PFSK-1 (cell line): ENCODE results near the gene RNF7.

Experiments
- FOXP2 ChIP-seq: optimal IDR thresholded peaks from 2 replicates; pipeline ENCODE3; 2011; ENCODE audit warnings: borderline replicate concordance, control low read depth, inconsistent platforms; ENCODE audit not compliant: insufficient read depth; ENCODE audit errors: extremely low read length, extremely low read depth
- POLR2AphosphoS5 ChIP-seq: IDR thresholded peaks from 2 replicates; pipeline ENCODE4 v1.6.1; 2012; ENCODE audit warnings: low read depth, mild to moderate bottlenecking, control low read depth, low read length, moderate library complexity
- SIN3A ChIP-seq: IDR thresholded peaks from 2 replicates; pipeline ENCODE4 v1.6.1; 2012; ENCODE audit warnings: mild to moderate bottlenecking, low read length, moderate library complexity, borderline replicate concordance; ENCODE audit not compliant: insufficient read depth
- TAF1 ChIP-seq: IDR thresholded peaks from 2 replicates; pipeline ENCODE4 v1.6.1; 2012; ENCODE audit warnings: low read length, control low read depth, borderline replicate concordance; ENCODE audit not compliant: insufficient read depth
- TF ChIP-seq, protein P1 (sequence below), 2 experiments: IDR thresholded peaks; 2 replicates each; pipeline versions ENCODE4 v1.6.1 to v1.8.0; 2011 to 2012; ENCODE audit warnings: low read depth in 2 of 2, low read length in 2 of 2, control low read depth in 1 of 2, inconsistent platforms in 1 of 2, mild to moderate bottlenecking in 1 of 2, moderate library complexity in 1 of 2; ENCODE audit not compliant: insufficient read depth in 1 of 2

The RNF7 gene

DNA sequence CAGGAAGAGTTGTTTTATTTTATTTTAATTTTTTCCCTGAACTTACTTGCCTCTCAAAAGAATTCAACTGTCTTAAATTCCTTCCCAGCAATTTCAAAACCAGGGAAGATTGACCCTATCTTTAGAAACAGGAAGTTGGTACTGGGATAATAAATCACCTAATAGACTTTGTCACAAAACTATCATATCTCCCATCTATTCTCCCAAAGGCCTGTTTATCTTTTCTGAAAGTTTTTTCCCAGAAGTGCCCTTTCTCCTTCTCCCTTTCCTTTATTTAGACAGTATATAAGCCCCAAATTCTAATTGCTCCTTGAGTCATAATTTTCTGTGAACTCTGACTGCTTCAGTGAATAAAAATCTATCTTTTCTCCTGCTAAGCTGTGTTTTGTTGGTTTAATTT, 2.9 kb upstream of the RNF7 start:
- TF ChIP-seq, protein P1, sequence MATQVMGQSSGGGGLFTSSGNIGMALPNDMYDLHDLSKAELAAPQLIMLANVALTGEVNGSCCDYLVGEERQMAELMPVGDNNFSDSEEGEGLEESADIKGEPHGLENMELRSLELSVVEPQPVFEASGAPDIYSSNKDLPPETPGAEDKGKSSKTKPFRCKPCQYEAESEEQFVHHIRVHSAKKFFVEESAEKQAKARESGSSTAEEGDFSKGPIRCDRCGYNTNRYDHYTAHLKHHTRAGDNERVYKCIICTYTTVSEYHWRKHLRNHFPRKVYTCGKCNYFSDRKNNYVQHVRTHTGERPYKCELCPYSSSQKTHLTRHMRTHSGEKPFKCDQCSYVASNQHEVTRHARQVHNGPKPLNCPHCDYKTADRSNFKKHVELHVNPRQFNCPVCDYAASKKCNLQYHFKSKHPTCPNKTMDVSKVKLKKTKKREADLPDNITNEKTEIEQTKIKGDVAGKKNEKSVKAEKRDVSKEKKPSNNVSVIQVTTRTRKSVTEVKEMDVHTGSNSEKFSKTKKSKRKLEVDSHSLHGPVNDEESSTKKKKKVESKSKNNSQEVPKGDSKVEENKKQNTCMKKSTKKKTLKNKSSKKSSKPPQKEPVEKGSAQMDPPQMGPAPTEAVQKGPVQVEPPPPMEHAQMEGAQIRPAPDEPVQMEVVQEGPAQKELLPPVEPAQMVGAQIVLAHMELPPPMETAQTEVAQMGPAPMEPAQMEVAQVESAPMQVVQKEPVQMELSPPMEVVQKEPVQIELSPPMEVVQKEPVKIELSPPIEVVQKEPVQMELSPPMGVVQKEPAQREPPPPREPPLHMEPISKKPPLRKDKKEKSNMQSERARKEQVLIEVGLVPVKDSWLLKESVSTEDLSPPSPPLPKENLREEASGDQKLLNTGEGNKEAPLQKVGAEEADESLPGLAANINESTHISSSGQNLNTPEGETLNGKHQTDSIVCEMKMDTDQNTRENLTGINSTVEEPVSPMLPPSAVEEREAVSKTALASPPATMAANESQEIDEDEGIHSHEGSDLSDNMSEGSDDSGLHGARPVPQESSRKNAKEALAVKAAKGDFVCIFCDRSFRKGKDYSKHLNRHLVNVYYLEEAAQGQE (IDR thresholded peaks at IDR 0.05; ENCODE audit: insufficient read depth in 1 of 2, low read depth in 2 of 2, low read length in 2 of 2) = no peak
- TF ChIP-seq TAF1 (no peak), SIN3A (no peak), FOXP2 (no peak), POLR2AphosphoS5 (no peak)

DNA sequence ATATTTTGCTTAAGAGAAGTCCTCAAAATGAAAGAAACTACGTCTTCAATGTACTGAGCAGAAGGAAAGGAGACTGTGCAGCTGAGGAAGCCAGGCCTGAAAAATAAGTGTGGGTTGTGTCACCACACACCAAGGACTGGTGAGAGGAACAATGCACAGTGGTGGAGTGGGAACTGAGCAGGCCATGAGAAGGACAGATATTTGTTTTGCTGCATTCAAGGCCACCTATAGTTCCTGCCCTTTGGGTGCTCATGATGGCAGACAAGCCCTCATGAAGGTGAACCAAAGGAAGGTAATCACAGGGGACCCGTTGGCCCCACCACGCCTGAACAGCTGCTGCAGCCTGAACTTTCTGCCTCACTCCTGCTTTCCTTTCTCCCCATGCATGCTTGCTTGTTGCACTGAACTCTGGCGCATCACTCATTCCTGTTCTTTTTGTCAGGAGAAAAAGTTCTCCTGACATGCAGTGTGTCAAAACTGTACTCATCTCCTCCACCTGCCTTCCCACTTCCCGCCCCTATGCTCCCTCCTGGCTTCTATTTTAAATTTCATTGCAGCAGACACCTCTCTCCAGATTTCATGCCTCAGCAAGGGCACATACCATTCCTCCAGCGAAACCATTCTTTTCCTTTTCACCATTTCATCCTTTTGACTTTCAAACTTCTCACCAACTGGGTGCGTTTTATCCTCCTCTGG, 2.2 kb upstream of the RNF7 start:
- TF ChIP-seq FOXP2 = no peak
- no peak for TF ChIP-seq POLR2AphosphoS5
- no peak for TF ChIP-seq SIN3A
- TF ChIP-seq, protein P1 (IDR thresholded peaks at IDR 0.05; ENCODE audit: insufficient read depth in 1 of 2, low read depth in 2 of 2, low read length in 2 of 2) = no peak
- no peak for TF ChIP-seq TAF1

DNA sequence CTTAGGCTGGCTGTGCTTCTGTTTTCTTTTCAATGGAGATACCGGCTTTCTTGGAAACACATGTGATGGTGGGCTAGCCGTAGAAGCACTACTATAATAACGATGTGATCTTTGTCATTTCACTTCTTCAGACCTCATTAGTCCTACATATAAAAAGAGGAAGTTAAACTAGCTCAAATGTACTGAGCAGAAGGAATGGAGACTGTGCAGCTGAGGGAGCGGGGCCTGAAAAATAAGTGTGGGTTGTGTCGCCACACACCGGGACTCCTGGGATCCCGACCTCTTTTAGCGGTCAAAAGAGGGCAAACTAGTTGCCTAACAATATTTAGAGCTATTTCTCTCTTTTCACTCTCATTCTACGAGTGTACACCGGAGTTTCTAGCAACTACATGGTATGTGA, 1.0 kb upstream of the RNF7 start:
- TF ChIP-seq, protein P1 (IDR thresholded peaks at IDR 0.05; ENCODE audit: insufficient read depth in 1 of 2, low read depth in 2 of 2, low read length in 2 of 2) = no peak
- TF ChIP-seq TAF1 (no peak), FOXP2 (no peak), SIN3A (no peak), POLR2AphosphoS5 (no peak)

DNA sequence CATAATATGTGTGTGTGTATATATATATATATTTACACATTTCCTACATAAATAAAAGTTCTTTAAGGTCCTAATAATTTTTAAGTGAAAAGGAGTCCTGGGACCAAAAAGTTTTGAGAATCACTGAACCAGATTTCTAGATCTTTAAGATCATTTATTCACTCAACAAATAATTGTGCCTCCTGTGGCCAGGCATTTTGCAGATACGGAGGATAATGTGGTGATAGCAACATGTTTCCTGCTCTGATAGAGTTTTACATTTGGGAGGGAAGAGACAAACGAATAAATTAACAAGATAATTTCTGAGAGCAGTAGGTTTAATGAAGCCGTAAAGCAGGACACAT, 448 bp upstream of the RNF7 start:
- TF ChIP-seq SIN3A (no peak), FOXP2 (no peak)
- TF ChIP-seq, protein P1 (IDR thresholded peaks at IDR 0.05; ENCODE audit: insufficient read depth in 1 of 2, low read depth in 2 of 2, low read length in 2 of 2) = no peak
